Kasumi-1 (cell line): ENCODE data around the gene GRAP.

Source experiments
- DNase-seq, 2 experiments: peaks; one replicate each; lab custom pipeline; 2025; lab: John Stamatoyannopoulos, UW

The GRAP gene

DNA sequence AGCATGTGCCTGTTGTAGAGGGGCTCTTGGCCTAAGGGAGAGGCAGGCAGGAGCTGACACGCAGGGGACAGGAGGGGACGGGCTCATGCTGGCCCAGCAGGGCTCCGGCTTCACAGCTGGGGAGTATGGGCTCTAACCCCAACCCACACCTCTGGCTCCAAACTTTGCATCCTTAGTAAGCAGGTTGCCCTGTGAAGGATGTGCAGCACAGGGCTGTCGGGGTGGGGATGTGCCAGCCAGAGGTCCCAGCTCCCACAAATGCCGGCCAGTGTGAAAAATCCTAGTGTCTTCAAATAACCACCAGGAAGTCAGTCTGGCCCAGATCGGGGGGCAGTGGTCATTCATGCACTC, 28.2 kb downstream of the GRAP start:
- DNase-seq, result no peak

DNA sequence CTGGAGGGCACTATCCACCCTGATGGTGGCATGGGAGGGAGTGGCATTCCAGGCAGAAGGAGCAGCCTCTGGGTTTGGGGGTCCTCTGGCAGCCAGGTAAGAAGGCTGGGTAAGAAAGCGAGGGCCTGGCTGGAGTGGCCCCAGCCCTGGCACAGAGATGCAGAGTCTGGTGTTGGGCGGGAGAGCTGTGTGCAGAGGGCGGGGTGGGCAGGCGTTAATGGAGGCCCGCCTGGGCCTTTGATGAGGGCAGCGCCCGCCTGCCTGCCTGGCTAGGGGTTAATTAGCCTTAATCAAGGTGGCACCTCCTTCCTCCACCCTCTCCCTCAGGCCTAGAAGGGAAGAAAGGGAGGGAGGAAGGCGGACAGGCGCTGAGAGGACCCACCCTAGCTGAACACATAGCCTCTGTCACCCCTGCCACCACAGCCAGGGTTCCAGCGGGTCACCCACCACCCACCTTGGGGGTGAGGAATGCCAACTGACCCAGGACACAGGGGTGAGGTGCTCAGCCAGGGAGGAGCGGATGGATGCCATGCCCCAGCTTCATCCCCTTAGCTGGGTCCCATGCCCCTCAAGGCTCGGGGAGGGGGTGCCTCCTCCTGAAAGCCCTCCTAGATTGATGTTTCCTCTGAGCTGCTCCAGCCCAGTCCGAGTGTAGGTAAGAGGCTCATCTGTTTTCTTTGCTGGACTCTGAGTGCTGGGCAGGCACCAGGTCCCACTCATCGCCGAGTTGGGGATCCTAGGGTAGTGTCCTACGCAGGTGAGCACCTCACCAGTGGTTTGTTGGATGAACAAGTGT, 28.8 kb downstream of the GRAP start:
- DNase-seq, result no peak

DNA sequence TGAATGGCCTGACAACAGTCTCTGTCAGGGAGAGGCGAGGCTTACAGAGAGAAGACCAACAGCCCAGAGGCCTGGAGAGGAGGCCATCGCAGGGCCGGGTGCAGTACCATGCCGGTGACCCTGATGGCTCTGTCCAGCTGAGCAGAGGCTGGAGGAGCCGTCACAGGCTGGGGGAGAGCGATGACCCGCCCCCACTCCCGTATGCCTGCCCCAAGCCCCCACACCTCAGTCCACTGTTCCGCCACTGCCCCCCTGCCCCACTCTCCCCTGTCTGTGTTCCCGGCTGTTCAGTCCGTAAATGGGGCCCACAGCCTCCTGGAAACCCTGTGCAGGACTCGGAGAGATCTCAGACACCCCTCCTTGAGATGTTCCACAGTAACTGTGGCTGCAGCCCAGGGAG, 29.4 kb downstream of the GRAP start:
- DNase-seq, result no peak

- no peak for DNase-seq
These were observed 29.9 kb downstream of the GRAP start for GRCh38 chr17:19016881-19017280.

DNA sequence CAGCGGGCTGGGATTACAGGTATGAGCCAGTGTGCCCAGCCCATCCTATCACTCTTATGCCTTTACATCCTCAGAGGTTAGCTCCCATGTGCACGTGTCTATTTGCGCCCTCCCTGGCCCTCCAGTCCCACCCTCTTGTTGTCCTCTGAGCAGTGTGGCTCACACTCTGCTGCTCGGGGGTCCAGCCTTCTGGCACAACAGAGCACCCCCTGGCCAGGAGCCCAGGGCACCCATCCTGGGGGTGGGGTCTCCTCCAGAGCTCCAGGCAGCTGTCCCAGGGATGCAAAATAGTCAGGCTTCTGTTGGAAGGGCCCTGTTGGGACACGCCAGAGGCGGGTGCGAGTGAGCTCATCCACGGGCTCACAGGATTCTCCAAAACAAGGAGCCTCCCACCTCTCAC, 30.5 kb downstream of the GRAP start:
- no peak for DNase-seq

GRCh38 chr17:19015428-19015827, 31.3 kb downstream of the GRAP start:
- DNase-seq, result no peak

GRCh38 chr17:19014628-19015215, 32.0 kb downstream of the GRAP start:
- no peak for DNase-seq

GRCh38 chr17:19013806-19014627, 32.7 kb downstream of the GRAP start:
- no peak for DNase-seq

DNA sequence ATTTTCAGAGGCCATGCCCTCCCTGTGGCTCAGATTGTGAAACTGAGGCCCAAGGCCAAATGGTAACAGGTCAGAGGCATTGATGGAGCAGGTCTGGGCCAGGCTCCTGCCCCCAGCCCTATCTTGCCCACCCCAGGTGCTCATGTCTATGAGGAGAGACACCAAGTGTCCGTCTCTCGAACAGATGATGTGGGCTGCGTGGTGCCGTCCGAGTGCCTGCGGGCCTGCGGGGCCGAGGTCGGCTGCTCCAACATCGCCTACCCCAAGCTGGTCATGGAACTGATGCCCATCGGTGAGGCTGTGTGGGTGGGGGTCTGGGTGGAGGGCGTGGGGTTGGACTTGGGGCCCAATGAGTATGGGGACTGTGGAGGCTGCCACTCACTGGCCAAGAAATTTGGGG, 33.5 kb downstream of the GRAP start:
- no peak for DNase-seq

- no peak for DNase-seq
These were observed 34.3 kb downstream of the GRAP start for GRCh38 chr17:19012171-19013080.

- no peak for DNase-seq
These were observed 35.2 kb downstream of the GRAP start for GRCh38 chr17:19011581-19011980.

- no peak for DNase-seq
These were observed 35.8 kb downstream of the GRAP start for GRCh38 chr17:19010729-19011505.

DNA sequence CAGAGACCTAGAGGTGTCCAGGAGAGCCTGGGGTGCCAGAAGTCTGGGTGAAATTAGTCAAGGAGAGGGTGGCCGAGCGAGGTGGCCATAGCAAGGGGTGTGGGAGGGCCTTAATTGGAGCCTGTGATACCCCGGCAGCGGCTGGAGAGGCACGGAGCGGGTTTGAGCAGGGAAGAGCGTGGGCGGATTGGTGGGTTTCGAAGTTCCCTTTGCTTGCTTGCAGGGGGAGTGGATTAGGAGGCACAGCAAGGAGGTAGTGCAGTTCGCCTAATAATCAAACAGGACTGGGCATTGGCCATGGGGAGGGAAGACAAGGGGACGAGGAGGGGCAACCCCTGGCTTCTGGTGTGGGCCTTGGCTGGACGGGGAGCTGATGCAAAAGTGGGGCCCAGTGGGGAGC, 36.8 kb downstream of the GRAP start:
- DNase-seq, result no peak

GRCh38 chr17:19006698-19007097, 40.1 kb downstream of the GRAP start:
- no peak for DNase-seq

GRCh38 chr17:19005789-19006430, 40.8 kb downstream of the GRAP start:
- no peak for DNase-seq

DNA sequence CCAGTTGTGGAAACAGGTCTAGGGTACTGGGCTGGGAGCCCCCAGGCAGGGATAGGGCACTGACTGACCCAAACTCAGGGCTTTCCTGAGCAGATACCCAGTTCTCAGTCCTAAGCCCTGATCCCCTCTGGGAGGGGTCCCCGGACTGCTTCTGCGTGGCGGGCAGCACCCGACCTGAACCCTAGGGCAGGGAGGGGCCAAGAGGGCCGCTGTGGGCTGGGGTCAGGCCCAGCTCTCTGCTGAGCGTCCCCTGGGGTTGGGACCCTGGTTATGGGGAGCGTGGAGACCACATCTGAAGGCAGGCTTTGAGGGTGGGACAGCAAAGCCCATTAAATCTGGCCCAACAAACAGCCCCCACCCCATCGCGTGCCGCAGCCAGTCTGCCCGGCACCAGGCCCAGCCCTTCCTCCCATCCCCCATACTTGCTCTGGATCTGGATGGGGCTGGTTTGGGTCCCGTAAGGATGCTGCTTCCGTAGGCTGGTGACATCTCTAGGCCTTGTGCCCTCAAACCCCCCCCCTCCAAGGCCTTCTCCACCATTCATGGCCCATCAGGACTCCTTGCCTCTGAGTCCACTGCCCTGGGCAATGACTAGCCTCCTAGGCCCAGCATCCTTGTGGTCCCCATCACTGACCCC, 41.5 kb downstream of the GRAP start:
- no peak for DNase-seq

DNA sequence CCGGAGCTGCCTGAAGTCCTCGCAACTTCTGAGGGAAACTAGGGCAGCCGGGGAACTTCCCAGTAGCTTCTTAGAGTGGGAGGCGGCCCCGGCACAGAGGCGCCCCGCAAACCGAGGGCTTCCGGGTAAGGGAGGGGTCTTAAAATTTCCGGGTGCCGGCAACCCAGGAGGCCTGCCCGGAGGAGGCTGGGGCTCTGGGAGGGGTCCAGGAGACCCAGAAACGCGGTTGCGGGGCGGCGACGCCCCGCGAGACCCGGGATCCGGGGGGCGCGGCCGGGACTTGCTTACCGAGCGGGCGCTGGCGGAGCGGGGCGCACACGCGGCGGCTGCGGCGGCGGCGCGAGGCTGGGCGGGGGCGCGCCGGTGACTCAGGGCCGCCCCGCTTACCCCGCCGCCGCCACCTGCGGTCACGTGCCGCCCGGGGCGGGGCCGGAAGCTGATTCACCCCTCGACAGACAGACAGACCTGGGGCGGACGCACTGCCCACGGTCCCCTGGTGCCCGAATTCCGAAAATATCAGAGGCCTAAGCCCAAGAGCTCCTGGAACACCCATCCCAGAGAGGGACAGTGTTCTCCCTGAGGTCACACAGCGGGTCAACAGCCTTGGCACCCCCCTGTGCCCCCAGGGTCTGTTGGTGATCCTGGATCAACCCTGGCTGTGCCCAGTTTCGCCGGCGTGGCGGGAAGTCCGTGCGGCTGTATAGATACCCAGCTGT, 42.2 kb downstream of the GRAP start, which contains the start of gene FAM83G:
Gene FAM83G, minus strand, starts transcription at position 344 of the 716 bp plus-strand sequence. CDS start 723 bp downstream, outside the sequence.
- no peak for DNase-seq

DNA sequence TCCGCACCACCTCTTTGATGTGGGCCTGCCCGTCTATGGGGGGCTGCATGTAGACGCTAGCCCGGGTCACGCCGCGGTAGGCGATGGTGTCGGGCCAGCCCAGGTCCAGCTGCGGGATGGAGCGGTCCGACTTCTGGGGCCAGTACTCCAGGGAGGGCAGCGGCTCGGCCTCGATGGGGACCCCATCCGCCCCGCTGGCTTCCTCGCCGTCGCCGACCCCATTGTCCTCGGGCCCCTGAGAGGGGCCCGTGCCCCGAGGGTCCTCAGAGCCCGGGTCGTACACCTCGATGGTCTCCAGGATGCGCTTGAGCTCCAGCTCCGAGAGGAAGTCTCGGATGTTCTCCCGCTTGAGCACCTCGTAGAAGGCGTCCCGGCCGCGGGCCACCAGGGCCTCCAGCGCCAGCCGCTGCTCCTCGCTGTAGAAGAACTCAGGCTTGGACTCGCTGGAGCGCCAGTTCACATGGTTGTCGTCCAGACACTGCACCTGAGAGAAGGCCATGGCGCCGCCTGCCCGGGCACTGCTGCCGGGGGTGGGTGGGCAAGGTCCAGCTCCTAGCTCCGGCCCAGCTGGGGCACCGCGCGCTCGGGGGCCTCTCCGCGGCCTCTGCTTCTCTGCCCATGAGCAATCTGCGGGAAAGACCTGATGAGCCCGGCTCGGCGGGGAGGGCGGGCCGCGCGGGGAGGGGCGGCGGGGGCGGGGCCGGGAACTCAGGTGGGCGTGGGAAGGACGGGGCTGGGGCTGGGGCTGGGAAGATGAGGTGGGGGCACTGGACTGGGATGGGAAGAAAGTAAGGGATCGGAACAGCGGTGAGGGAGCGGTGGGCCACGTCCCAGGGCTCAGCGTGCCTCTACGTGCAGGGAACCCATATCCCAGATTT, 43.0 kb downstream of the GRAP start:
- DNase-seq, result no peak
